HG03280 (cell line): Measurements from ENCODE around the gene HOTAIR.

ENCODE experiments used
- ATAC-seq: cut with Tn5 transposase; IDR thresholded peaks from one replicate; pipeline ENCODE4 v1.9.1; 2021; ENCODE audit warnings: mild to moderate bottlenecking, moderate library complexity; ENCODE audit not compliant: unreplicated experiment

Gene HOTAIR

GRCh38 chr12:53931844-53932581, 42.7 kb downstream of the HOTAIR start:
- ATAC-seq: no peak

- no peak for ATAC-seq
These were observed 44.0 kb downstream of the HOTAIR start for GRCh38 chr12:53930591-53931255.

- no peak for ATAC-seq
These were observed 45.2 kb downstream of the HOTAIR start for GRCh38 chr12:53929527-53929926.

DNA sequence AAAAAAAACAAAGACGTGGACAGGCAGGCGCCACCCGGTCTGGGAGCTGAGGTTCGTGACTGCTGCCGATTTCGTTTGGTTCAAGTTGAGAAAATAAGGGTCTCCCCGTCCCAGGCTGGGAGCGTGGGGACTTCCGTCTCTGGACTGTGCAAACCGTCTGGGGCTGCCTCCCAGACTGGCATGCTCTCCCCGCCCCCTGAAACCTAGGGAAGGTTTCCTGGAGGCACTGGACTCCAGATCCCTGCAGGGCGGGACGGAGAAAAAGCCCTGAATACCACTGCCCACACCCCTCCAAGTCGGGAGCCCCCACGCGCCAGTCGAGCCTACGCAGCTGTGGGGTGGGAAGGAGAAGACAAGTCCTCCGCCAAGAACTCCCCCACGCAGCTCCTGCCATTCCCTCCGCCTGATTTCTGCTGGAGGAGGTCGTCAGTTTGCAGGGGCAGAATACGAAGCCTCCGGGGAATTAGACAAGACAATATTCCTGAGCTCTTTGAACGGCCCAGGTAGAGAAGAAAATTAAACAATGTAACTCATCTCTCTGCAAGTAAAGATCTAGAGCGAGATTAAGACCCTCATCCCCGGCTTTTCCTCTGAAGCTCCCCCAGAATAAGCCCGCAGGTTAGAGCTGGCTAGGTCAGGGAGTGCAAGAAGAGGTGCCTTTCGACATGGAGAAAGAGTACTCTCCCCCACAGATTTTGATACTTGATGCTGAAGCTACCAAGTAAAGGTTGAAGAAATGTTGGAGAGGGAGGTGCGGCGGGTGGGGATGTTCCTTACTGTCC, 46.5 kb downstream of the HOTAIR start:
- ATAC-seq: no peak

GRCh38 chr12:53927220-53928029, 47.3 kb downstream of the HOTAIR start:
- ATAC-seq: no peak

- ATAC-seq: no peak
These were observed 50.0 kb downstream of the HOTAIR start for GRCh38 chr12:53924521-53925405.

- ATAC-seq: no peak
These were observed 57.7 kb downstream of the HOTAIR start for GRCh38 chr12:53916788-53917655.
